GM13976 (cell line): ENCODE measurements around the gene PTP4A2.

ENCODE experiments used
- DNase-seq: peaks from one replicate; pipeline ENCODE4 v3.0.0; 2012; ENCODE audit warnings: low spot score
- CTCF ChIP-seq: IDR thresholded peaks from 2 replicates; pipeline ENCODE4 v1.5.1; 2012; ENCODE audit warnings: borderline replicate concordance, mild to moderate bottlenecking; ENCODE audit not compliant: insufficient read depth; ENCODE audit errors: extremely low read depth, missing control alignments, control extremely low read depth
- in situ Hi-C: fragments of 300-500 bp; cut with MboI; formaldehyde crosslinking; loops from one replicate; pipeline ENCODE4 v1.12.0; 2022; ENCODE audit warnings: low sequenced_read_pairs, mixed read lengths, inconsistent platforms; ENCODE audit not compliant: unreplicated experiment

PTP4A2 gene

GRCh38 chr1:31880957-31881687, 57.0 kb downstream of the PTP4A2 start:
- DNase-seq = peak; percentile 67
- no peak for TF ChIP-seq CTCF
- in situ Hi-C loops = no loop called here

GRCh38 chr1:31879981-31880608, 58.1 kb downstream of the PTP4A2 start:
- TF ChIP-seq CTCF = no peak
- in situ Hi-C loops = no loop called here
- DNase-seq = no peak

GRCh38 chr1:31878058-31878457, 60.1 kb downstream of the PTP4A2 start:
- peak; percentile 35 for DNase-seq
- in situ Hi-C loops = no loop called here
- TF ChIP-seq CTCF = no peak

GRCh38 chr1:31877544-31877943, 60.6 kb downstream of the PTP4A2 start:
- TF ChIP-seq CTCF = no peak
- in situ Hi-C loops = no loop called here
- DNase-seq = no peak

- DNase-seq = no peak
- in situ Hi-C loops = no loop called here
These were observed 62.4 kb downstream of the PTP4A2 start for GRCh38 chr1:31875636-31876236.

GRCh38 chr1:31874942-31875341, 63.2 kb downstream of the PTP4A2 start:
- no peak for TF ChIP-seq CTCF
- no peak for DNase-seq
- in situ Hi-C loops = no loop called here

More at GRCh38 chr1:31875636-31876236, 62.4 kb downstream of the PTP4A2 start:
- TF ChIP-seq CTCF = no peak
